Middle frontal gyrus (tissue), 1 donor: ENCODE measurements around the gene SIRT2.
"Not testable (repeated sequence)": the region's sequence is repeated elsewhere in the genome, so short reads cannot be mapped to it uniquely, and the experiment has no call there.

Source experiments
- DNase-seq: peaks from one replicate; pipeline ENCODE4 v3.0.0-alpha.2; 2015; ENCODE audit warnings: low spot score; ENCODE audit errors: extremely low spot score

Gene SIRT2

GRCh38 chr19:38869160-38869835 lies 30.1 kb downstream of the SIRT2 start:
- no peak for DNase-seq

DNA sequence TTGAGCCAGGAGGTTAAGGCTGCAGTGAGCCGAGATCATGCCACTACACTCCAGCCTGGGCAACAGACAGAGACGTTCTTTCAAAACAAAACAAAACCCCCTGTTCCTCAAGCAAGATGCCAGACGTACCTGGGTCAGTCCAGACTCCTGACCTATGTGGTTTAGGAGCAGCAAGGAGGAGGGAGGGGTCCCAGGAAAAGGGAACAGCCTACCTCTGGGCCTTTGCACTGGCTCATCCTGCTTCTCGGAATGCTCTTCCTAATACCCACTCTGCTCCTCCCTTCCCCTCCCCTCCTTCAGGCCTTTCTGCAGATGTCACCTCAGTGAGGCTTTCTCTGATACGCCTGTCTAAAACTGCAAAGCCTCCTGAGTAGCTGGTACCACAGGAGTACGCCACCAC lies 30.9 kb downstream of the SIRT2 start:
- DNase-seq, result no peak

DNA sequence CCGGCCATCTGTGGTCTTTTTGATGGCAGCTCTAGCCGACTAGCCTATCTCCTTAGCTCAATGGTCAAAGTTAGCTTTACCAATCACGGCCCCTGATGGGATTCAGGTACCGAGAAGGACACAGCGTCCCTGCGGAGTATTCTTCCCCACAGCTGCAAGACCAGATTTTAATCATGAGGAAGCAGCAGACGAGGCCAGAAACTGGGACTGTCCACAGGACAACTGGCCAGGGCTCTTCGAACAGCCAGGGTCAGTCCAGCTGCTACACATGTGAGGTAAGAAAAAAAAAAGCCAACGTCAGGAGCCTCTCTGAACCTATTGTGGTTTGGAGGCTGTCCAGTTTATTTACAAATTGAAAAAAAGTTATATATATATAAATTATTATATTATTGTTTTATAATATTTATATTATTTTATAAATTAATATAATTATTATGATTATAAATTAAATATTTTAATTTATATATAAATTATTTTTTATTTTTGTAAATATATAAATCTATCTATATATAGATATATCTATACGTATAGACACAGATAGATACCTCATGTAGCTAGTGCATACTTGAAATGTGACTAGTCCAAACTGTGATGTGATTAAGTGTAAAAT lies 32.1 kb downstream of the SIRT2 start:
- no peak for DNase-seq

DNA sequence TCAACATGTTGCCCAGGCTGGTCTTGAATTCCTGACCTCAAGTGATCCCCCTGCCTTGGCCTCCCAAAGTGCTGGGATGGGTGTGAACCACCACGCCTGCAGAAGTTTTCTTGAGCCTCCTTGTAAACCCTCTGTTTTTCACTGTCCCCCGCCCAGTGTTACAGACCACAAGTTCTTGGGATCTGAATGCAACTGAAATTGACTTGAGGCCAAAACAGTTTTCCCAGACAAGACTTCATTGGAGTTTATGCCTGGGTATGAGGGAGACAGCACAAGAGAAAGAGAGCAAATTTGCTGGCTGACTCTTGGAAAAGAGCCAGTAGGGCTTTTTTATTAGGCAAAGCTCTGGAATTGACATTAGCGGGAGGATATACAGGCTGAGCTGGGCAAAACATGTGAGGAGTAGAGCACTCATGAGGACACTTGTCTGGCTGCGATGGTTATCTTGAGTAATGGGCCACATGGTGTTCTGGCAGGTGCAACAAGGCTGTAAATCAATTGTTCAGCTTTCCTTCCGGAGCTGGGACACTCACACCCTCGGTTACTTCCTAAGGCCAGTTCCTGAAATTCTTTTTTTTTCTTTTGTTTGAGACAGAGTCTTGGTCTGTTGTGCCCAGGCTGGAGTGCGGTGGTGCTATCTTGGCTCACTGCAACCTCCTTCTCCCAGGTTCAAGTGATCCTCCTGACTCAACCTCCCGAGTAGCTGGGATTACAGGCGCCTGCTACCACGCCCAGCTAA lies 36.9 kb downstream of the SIRT2 start:
- DNase-seq, result no peak

GRCh38 chr19:38861368-38861767 lies 38.0 kb downstream of the SIRT2 start:
- no peak for DNase-seq

DNA sequence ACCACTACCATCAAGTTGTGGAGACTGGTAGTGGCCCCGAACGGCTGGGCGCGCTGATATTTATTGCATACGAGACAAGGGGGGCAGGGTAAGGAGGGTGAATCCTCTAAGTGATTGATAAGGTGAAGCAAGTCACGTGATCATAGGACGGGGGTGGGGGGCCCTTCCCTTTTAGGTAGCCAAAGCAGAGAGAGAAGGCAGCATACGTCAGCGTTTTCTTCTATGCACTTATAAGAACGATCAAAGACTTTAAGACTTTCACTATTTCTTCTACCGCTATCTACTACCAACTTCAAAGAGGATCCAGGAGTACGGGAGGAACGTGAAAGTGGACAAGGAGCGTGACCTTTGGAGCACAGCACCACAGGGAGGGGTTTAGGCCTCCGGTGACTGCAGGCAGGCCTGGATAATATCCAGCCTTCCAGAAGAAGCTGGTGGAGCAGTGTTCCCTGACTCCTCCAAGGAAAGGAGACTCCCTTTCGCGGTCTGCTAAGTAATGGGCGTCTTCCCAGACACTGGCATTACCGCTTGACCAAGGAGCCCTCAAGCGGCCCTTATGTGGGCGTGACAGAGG lies 39.7 kb downstream of the SIRT2 start:
- not testable (repeated sequence) for DNase-seq

DNA sequence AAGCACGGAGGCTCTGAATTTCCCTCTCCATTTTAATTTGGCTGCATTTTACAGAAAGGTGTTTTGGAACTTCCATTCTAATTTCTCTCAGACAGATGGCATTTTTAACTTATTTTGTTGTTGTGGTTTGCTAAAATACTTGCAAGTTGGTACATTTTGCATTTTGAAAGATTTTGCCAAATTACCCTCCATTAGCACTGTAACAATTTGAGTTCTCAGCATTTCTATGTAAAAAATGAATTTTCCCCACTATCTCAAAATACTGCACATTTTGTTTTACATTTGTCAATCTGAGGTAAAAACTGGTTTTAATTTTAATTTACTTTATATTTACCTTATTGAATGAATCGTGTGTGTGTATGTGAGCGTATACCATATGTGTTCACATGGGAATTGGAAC lies 42.6 kb downstream of the SIRT2 start:
- no peak for DNase-seq

DNA sequence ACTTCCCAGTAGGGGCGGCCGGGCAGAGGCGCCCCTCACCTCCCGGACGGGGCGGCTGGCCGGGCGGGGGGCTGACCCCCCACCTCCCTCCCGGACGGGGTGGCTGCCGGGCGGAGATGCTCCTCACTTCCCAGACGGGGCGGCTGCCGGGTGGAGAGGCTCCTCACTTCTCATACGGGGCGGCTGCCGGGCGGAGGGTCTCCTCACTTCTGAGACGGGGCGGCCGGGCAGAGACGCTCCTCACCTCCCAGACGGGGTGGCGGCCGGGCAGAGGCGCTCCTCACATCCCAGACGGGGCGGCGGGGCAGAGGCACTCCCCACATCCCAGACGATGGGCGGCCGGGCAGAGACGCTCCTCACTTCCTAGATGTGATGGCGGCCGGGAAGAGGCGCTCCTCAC lies 43.7 kb downstream of the SIRT2 start:
- not testable (repeated sequence) for DNase-seq

DNA sequence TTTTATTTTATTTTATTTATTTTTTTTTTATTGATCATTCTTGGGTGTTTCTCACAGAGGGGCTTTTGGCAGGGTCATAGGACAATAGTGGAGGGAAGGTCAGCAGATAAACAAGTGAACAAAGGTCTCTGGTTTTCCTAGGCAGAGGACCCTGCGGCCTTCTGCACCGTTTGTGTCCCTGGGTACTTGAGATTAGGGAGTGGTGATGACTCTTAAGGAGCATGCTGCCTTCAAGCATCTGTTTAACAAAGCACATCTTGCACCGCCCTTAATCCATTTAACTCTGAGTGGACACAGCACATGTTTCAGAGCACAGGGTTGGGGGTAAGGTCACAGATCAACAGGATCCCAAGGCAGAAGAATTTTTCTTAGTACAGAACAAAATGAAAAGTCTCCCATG lies 44.5 kb downstream of the SIRT2 start:
- not testable (repeated sequence) for DNase-seq

DNA sequence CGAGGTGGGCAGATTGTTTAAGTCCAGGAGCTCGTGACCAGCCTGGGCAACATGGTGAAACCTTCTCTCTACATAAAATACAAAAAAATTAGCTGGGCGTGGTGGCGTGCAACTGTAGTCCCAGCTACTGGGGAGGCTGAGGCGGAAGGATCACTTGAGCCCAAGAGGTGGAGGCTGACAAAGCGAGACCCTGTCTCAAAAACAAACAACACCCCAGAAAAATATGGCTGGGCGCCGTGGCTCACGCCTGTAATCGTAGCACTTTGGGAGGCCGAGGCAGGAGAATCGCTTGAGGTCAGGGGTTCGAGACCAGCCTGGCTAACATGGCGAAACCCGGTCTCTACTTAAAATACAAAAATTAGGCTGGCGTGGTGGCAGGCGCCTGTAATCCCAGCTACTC lies 46.2 kb downstream of the SIRT2 start:
- no peak for DNase-seq

DNA sequence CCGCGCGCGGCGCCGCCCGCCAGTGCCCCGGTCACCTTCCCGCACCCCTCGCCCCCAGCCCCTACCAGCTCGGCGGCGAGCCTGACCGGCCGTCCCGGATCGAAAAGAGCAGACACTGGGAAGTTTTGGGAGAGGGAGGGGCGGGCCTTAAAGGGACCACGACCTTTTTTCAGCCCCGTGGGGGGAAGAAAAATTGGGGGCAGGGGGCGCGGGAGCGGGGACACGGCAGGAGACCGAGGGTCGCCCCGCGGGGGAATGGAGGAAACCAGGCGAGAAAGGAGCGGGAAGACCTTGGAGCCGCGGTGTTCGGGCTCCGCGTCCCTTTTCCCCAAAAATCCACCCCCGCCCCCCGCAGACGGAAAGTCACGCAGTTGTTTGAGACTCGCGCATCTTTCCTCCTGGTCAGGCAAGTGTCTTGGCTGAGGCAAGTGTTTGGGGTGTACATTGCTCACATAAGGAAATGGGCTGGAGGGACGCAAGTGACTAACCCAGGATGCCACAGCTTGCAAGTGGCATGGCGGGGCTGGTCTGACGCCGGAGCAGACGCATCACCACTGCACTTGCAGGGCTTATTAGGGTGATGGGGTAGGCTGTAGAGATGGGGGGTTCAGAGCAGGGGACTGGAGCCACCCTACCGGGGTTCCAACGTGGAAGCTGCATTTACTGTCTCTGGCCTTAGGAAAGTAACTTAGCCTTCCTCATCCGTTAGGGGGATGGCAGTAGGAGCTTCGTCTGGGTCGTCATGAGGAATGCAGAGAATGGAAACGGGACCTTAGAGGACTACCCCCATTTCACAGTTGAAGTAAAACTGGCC lies 47.0 kb downstream of the SIRT2 start:
- no peak for DNase-seq

DNA sequence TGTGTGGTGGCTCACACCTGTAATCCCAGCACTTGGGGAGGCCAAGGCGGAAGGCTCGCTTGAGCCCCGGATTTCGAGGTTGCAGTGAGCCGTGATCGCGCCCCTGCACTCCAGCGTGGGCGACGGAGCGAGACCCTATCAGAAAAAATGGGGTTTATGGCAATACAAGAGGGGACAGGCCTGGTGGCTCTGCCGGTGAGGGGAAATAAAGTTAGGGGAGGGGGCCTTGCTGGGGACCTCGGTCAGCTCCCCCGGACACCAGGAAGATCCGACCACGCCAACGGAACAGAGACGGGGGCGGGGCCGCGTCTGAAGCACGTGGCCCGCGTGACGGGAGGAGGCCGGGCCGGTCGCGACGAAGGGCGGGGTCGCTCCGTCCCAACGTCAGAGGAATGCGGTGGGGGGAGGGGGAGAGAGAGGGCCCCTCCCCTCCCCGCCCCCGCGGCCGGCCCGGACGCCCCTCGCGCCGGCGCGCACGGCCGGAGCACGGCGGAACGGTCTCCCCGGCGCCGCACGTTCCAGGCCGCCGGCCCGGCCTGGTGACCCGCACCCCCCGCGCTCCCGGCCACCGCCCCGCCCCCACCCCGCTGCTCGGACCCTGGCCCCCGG lies 47.7 kb downstream of the SIRT2 start:
- DNase-seq, result peak; percentile 85

- no peak for DNase-seq
These were observed 48.3 kb downstream of the SIRT2 start for GRCh38 chr19:38850976-38851621.

DNA sequence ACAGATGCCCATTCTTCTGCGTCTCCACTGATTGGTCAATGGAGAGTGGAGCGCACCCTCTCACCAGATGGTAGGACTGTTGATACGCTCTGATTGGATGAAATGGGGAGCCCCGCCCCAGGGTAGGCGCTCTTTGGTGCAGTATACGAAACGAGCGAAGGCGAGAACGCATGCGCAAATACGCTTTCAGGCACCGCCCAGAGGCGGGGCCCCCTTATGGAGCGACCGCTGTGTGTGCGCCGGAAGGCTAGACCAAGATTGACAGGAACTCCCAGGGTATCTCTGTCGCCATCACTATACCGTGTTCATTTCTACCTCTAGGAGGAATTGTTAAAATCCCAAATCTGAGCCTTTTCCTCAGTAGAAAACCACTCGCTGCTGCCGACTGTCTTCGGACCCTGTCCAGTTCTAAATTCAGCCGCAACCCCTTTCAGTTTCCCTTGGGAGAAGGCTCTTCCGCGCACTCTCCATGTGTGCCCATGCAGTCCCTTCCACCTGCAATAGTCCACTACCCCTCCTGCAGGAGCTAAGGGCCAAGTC lies 48.9 kb downstream of the SIRT2 start:
- DNase-seq, result no peak

DNA sequence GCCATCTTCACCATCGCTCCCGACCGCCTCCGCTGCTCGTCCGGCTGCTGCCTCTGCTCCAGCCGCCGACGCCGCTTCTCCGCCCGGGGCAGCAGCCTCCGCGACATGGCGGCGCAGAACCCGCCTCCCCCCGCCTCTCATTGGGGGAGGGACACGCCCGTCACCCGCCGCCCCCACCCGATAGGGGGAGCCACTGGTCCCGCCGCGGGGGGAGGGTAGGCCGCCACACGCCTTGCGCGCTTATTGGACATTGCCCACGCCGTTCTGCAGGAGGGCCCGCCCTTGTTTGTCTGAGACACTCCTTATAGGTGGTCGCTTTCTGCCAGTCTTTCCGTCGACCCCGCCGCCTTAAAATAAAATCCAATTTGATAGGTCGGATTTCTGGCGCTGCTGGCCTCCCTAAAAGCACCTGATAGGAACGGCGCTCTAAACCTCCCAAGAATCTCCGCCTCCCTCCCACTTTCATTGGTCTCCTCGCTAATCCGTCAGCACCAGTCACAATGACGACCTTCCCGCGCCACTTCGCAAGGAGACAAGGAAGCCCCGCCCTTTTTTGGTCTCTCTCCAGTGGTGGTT lies 49.5 kb downstream of the SIRT2 start, which contains the start of gene HNRNPL:
Gene HNRNPL (minus strand): TSS at position 127 of the 576 bp plus-strand sequence. CDS start 20 bp downstream, at position 107.
- DNase-seq, result peak; percentile 100

DNA sequence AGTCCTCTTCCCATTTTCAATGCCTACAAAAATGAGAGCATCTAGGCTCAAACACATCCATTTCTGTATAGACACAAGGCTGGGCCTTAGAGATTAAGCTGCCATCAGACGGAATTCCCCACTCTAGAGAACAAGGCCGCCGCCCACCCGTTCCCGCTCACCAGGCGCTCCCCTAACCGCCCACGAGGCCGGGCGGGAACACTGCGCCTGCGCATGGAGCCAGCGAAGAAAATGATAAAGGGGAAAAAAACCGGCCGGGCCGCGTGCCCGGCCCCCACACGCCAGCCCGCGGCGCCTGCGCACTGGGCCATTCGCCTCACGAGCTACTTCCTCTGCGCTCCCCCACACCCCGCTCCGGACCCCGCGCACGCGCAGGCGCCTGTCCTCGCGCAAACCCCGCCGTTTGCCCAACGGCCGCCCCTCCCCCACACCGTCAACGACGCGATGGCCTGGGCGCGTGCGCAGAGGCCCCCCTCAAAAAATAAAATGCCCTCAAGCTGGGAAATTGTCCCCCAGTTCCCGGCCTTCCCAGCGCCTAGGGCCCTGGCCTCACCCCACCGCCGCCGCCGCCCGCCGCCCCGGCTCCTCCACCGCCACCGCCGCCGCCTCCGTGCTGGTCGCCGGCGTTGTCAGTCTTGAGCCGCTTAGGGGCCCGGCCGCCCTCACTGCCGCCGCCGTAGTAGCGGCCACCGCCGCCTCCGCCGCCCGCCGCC lies 50.1 kb downstream of the SIRT2 start:
- DNase-seq, result peak; percentile 90

GRCh38 chr19:38848299-38849146 lies 50.9 kb downstream of the SIRT2 start:
- no peak for DNase-seq

GRCh38 chr19:38846097-38846496 lies 53.3 kb downstream of the SIRT2 start:
- no peak for DNase-seq
